ENCODE data around the gene MAF.

The MAF gene

GRCh38 chr16:79589601-79590102 lies 10.9 kb downstream of the MAF start:
- DNase-seq (ENCODE audit: low read depth): no peak

- no peak for DNase-seq (ENCODE audit: low read depth)
These were observed 12.6 kb downstream of the MAF start for GRCh38 chr16:79587897-79588296.

- DNase-seq (ENCODE audit: low read depth): no peak
These were observed 13.2 kb downstream of the MAF start for GRCh38 chr16:79587296-79587695.

GRCh38 chr16:79582789-79583188 lies 17.7 kb downstream of the MAF start:
- DNase-seq (ENCODE audit: low read depth): no peak

GRCh38 chr16:79580453-79581191 lies 19.9 kb downstream of the MAF start:
- no peak for DNase-seq (ENCODE audit: low read depth)

- DNase-seq (ENCODE audit: low read depth): no peak
These were observed 23.9 kb downstream of the MAF start for GRCh38 chr16:79576602-79577001.

GRCh38 chr16:79573884-79574283 lies 26.7 kb downstream of the MAF start:
- no peak for DNase-seq (ENCODE audit: low read depth)

- DNase-seq (ENCODE audit: low read depth): no peak
These were observed 27.5 kb downstream of the MAF start for GRCh38 chr16:79573071-79573470.

GRCh38 chr16:79571903-79572535 lies 28.5 kb downstream of the MAF start:
- DNase-seq (ENCODE audit: low read depth): no peak

GRCh38 chr16:79571065-79571902 lies 29.3 kb downstream of the MAF start:
- no peak for DNase-seq (ENCODE audit: low read depth)

- DNase-seq (ENCODE audit: low read depth): no peak
These were observed 35.8 kb downstream of the MAF start for GRCh38 chr16:79564671-79565107.

GRCh38 chr16:79563921-79564320 lies 36.6 kb downstream of the MAF start:
- DNase-seq (ENCODE audit: low read depth): no peak

GRCh38 chr16:79562166-79562823 lies 38.2 kb downstream of the MAF start:
- DNase-seq (ENCODE audit: low read depth): no peak

- no peak for DNase-seq (ENCODE audit: low read depth)
These were observed 38.8 kb downstream of the MAF start for GRCh38 chr16:79561729-79562128.

GRCh38 chr16:79560923-79561322 lies 39.6 kb downstream of the MAF start:
- DNase-seq (ENCODE audit: low read depth): no peak

GRCh38 chr16:79560318-79560717 lies 40.2 kb downstream of the MAF start:
- DNase-seq (ENCODE audit: low read depth): no peak

GRCh38 chr16:79559532-79559931 lies 41.0 kb downstream of the MAF start:
- DNase-seq (ENCODE audit: low read depth): no peak

GRCh38 chr16:79557421-79557820 lies 43.1 kb downstream of the MAF start:
- DNase-seq (ENCODE audit: low read depth): no peak

- DNase-seq (ENCODE audit: low read depth): no peak
These were observed 45.6 kb downstream of the MAF start for GRCh38 chr16:79554912-79555311.

GRCh38 chr16:79550373-79550772 lies 50.2 kb downstream of the MAF start:
- no peak for DNase-seq (ENCODE audit: low read depth)

- DNase-seq (ENCODE audit: low read depth): no peak
These were observed 53.5 kb downstream of the MAF start for GRCh38 chr16:79547085-79547484.
